KOPT-K1 (cell line): ENCODE measurements around the gene KLHL26.

Experiments used
- H3K27ac ChIP-seq: fragments of 200-600 bp; sonication (generic); 2 replicates; pipeline ENCODE4 v1.5.1; 2016; ENCODE audit warnings: antibody characterized with exemption, mild to moderate bottlenecking, low read depth, low read length; ENCODE audit not compliant: poor library complexity, severe bottlenecking
- H3K36me3 ChIP-seq: fragments of 200-600 bp; sonication (generic); 2 replicates; pipeline ENCODE4 v1.5.1; 2017; ENCODE audit warnings: antibody characterized with exemption, mild to moderate bottlenecking, low read length, moderate library complexity; ENCODE audit not compliant: insufficient read depth
- H3K9me3 ChIP-seq: fragments of 200-600 bp; sonication (generic); 2 replicates; pipeline ENCODE4 v1.5.1; 2017; ENCODE audit warnings: antibody characterized with exemption, low read length, mild to moderate bottlenecking; ENCODE audit not compliant: insufficient read depth, poor library complexity, severe bottlenecking

Gene KLHL26

GRCh38 chr19:18607226-18608101, 29.4 kb upstream of the KLHL26 start:
- H3K27ac ChIP-seq = no peak overlapping the region
- no peaks in the 10 kb centered on the region for H3K36me3 ChIP-seq
- no peaks in the 10 kb centered on the region for H3K9me3 ChIP-seq

- Histone ChIP-seq H3K36me3 (no peaks in the 10 kb centered on the region), H3K27ac (no peak overlapping the region), H3K9me3 (no peaks in the 10 kb centered on the region)
These were observed 28.6 kb upstream of the KLHL26 start for GRCh38 chr19:18608102-18608804.

GRCh38 chr19:18608805-18609716, 27.8 kb upstream of the KLHL26 start:
- Histone ChIP-seq H3K27ac (no peak overlapping the region), H3K36me3 (no peaks in the 10 kb centered on the region), H3K9me3 (no peaks in the 10 kb centered on the region)

GRCh38 chr19:18609717-18610051, 27.1 kb upstream of the KLHL26 start:
- H3K36me3 ChIP-seq = no peaks in the 10 kb centered on the region
- H3K27ac ChIP-seq = no peak overlapping the region
- H3K9me3 ChIP-seq = no peaks in the 10 kb centered on the region

GRCh38 chr19:18610245-18610555, 26.6 kb upstream of the KLHL26 start:
- H3K36me3 ChIP-seq = no peaks in the 10 kb centered on the region
- no peaks in the 10 kb centered on the region for H3K9me3 ChIP-seq
- H3K27ac ChIP-seq = no peak overlapping the region

GRCh38 chr19:18610556-18611326, 26.1 kb upstream of the KLHL26 start:
- H3K27ac ChIP-seq = no peak overlapping the region
- H3K36me3 ChIP-seq = no peaks in the 10 kb centered on the region
- no peaks in the 10 kb centered on the region for H3K9me3 ChIP-seq

- Histone ChIP-seq H3K9me3 (no peaks in the 10 kb centered on the region), H3K36me3 (no peaks in the 10 kb centered on the region), H3K27ac (no peak overlapping the region)
These were observed 25.3 kb upstream of the KLHL26 start for GRCh38 chr19:18611327-18612050.

- no peaks in the 10 kb centered on the region for H3K9me3 ChIP-seq
- no peak overlapping the region for H3K27ac ChIP-seq
- no peaks in the 10 kb centered on the region for H3K36me3 ChIP-seq
These were observed 24.6 kb upstream of the KLHL26 start for GRCh38 chr19:18612051-18612771.

GRCh38 chr19:18612772-18613588, 23.8 kb upstream of the KLHL26 start, which contains the start of gene TMEM59L:
Gene TMEM59L, plus strand, starts transcription at chr19:18612870. Its CDS starts 89 bp downstream, at chr19:18612959.
- Histone ChIP-seq H3K9me3 (no peaks in the 10 kb centered on the region), H3K27ac (no peak within 1 kb of the TSS), H3K36me3 (no peaks in the 10 kb centered on the region)

GRCh38 chr19:18613589-18614234, 23.1 kb upstream of the KLHL26 start:
- Histone ChIP-seq H3K36me3 (no peaks in the 10 kb centered on the region), H3K9me3 (no peaks in the 10 kb centered on the region), H3K27ac (no peak overlapping the region)

- Histone ChIP-seq H3K27ac (no peak overlapping the region), H3K36me3 (no peaks in the 10 kb centered on the region), H3K9me3 (no peaks in the 10 kb centered on the region)
These were observed 20.8 kb upstream of the KLHL26 start for GRCh38 chr19:18616023-18616422.

- H3K27ac ChIP-seq = no peak overlapping the region
- no peaks in the 10 kb centered on the region for H3K9me3 ChIP-seq
- no peaks in the 10 kb centered on the region for H3K36me3 ChIP-seq
These were observed 19.3 kb upstream of the KLHL26 start for GRCh38 chr19:18617562-18617961.
